H1 (cell line): ENCODE measurements around the gene CCDC152.

ENCODE experiments used
- CTCF ChIP-seq, 3 experiments: IDR thresholded peaks; 1 replicate in 2 of 3; 2 replicates in 1 of 3; pipeline versions ENCODE4 v1.5.1 to v1.6.1; 2011; ENCODE audit warnings: low read length in 3 of 3, mild to moderate bottlenecking in 3 of 3, inconsistent platforms in 2 of 3, low read depth in 1 of 3, moderate library complexity in 1 of 3; ENCODE audit not compliant: insufficient read depth in 1 of 3; ENCODE audit errors: control extremely low read depth in 1 of 3
- EP300 ChIP-seq, 2 experiments: IDR thresholded peaks; 1 replicate in 1 of 2; 2 replicates in 1 of 2; pipeline ENCODE4 v1.6.1; 2011 to 2012; ENCODE audit warnings: low read depth in 2 of 2, low read length in 2 of 2, mild to moderate bottlenecking in 2 of 2, borderline replicate concordance in 1 of 2, inconsistent platforms in 1 of 2, moderate library complexity in 1 of 2
- FOSL1 ChIP-seq: IDR thresholded peaks from 2 replicates; pipeline ENCODE4 v1.6.1; 2011; ENCODE audit warnings: mild to moderate bottlenecking, low read depth, low read length, moderate library complexity; ENCODE audit not compliant: insufficient read depth
- POLR2AphosphoS5 ChIP-seq: IDR thresholded peaks from 2 replicates; pipeline ENCODE4 v1.6.1; 2011; ENCODE audit warnings: low read depth, low read length
- TBP ChIP-seq: IDR thresholded peaks from 2 replicates; pipeline ENCODE4 v1.6.1; 2011; ENCODE audit warnings: low read depth, low read length, improper control_type of control experiment
- USF2 ChIP-seq: IDR thresholded peaks from 2 replicates; pipeline ENCODE4 v1.6.1; 2011; ENCODE audit warnings: low read length, improper control_type of control experiment

GRCh38 chr5:42759456-42759855, 2.8 kb downstream of the CCDC152 start:
- TF ChIP-seq TBP (no peak), EP300 (IDR thresholded peaks at IDR 0.05; ENCODE audit: borderline replicate concordance in 1 of 2, low read depth in 2 of 2, low read length in 2 of 2) (no peak), CTCF (IDR thresholded peaks at IDR 0.05; ENCODE audit: control extremely low read depth in 1 of 3, insufficient read depth in 1 of 3, low read depth in 1 of 3, low read length in 3 of 3) (no peak), FOSL1 (no peak), USF2 (no peak), POLR2AphosphoS5 (no peak)
